PFSK-1 (cell line): Measurements from ENCODE around the gene HAPLN1.

Source experiments
- FOXP2 ChIP-seq: optimal IDR thresholded peaks from 2 replicates; pipeline ENCODE3; 2011; ENCODE audit warnings: borderline replicate concordance, control low read depth, inconsistent platforms; ENCODE audit not compliant: insufficient read depth; ENCODE audit errors: extremely low read length, extremely low read depth
- POLR2AphosphoS5 ChIP-seq: IDR thresholded peaks from 2 replicates; pipeline ENCODE4 v1.6.1; 2012; ENCODE audit warnings: low read depth, mild to moderate bottlenecking, control low read depth, low read length, moderate library complexity
- SIN3A ChIP-seq: IDR thresholded peaks from 2 replicates; pipeline ENCODE4 v1.6.1; 2012; ENCODE audit warnings: mild to moderate bottlenecking, low read length, moderate library complexity, borderline replicate concordance; ENCODE audit not compliant: insufficient read depth
- TAF1 ChIP-seq: IDR thresholded peaks from 2 replicates; pipeline ENCODE4 v1.6.1; 2012; ENCODE audit warnings: low read length, control low read depth, borderline replicate concordance; ENCODE audit not compliant: insufficient read depth
- TF ChIP-seq, protein P1 (sequence below), 2 experiments: IDR thresholded peaks; 2 replicates each; pipeline versions ENCODE4 v1.6.1 to v1.8.0; 2011 to 2012; ENCODE audit warnings: low read depth in 2 of 2, low read length in 2 of 2, control low read depth in 1 of 2, inconsistent platforms in 1 of 2, mild to moderate bottlenecking in 1 of 2, moderate library complexity in 1 of 2; ENCODE audit not compliant: insufficient read depth in 1 of 2

DNA sequence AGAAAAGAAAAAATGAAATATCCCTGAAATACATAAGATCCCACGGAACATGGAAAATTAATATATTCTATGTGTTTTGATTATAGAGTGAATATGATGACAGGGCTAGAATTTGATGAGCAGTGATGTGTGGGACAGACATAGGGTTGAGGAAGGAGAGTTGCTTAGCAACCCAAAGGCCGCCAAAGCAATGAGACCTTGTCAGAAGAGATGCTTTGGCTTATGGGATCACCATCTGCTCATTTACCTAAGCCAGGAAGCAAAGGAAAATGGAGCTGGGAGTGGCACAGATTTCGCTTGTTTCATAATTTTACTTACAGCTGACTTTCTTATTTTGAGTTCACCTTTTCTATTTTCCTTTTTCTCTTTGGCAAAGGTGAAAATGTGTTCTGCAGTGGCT is 20.9 kb upstream of the HAPLN1 start:
- TF ChIP-seq POLR2AphosphoS5 (no peak), SIN3A (no peak), TAF1 (no peak), FOXP2 (no peak)
- TF ChIP-seq, protein P1, sequence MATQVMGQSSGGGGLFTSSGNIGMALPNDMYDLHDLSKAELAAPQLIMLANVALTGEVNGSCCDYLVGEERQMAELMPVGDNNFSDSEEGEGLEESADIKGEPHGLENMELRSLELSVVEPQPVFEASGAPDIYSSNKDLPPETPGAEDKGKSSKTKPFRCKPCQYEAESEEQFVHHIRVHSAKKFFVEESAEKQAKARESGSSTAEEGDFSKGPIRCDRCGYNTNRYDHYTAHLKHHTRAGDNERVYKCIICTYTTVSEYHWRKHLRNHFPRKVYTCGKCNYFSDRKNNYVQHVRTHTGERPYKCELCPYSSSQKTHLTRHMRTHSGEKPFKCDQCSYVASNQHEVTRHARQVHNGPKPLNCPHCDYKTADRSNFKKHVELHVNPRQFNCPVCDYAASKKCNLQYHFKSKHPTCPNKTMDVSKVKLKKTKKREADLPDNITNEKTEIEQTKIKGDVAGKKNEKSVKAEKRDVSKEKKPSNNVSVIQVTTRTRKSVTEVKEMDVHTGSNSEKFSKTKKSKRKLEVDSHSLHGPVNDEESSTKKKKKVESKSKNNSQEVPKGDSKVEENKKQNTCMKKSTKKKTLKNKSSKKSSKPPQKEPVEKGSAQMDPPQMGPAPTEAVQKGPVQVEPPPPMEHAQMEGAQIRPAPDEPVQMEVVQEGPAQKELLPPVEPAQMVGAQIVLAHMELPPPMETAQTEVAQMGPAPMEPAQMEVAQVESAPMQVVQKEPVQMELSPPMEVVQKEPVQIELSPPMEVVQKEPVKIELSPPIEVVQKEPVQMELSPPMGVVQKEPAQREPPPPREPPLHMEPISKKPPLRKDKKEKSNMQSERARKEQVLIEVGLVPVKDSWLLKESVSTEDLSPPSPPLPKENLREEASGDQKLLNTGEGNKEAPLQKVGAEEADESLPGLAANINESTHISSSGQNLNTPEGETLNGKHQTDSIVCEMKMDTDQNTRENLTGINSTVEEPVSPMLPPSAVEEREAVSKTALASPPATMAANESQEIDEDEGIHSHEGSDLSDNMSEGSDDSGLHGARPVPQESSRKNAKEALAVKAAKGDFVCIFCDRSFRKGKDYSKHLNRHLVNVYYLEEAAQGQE (IDR thresholded peaks at IDR 0.05; ENCODE audit: insufficient read depth in 1 of 2, low read depth in 2 of 2, low read length in 2 of 2) = no peak
